ENCODE measurements around the gene RBM4B. TPM values are rescaled to one million over a fixed set of nuclear protein-coding genes. Genes with fewer than 3 reads are reported as not detected.

Gene RBM4B
- total RNA-seq, 1 donor from 2014 or later = 17.4 TPM

DNA sequence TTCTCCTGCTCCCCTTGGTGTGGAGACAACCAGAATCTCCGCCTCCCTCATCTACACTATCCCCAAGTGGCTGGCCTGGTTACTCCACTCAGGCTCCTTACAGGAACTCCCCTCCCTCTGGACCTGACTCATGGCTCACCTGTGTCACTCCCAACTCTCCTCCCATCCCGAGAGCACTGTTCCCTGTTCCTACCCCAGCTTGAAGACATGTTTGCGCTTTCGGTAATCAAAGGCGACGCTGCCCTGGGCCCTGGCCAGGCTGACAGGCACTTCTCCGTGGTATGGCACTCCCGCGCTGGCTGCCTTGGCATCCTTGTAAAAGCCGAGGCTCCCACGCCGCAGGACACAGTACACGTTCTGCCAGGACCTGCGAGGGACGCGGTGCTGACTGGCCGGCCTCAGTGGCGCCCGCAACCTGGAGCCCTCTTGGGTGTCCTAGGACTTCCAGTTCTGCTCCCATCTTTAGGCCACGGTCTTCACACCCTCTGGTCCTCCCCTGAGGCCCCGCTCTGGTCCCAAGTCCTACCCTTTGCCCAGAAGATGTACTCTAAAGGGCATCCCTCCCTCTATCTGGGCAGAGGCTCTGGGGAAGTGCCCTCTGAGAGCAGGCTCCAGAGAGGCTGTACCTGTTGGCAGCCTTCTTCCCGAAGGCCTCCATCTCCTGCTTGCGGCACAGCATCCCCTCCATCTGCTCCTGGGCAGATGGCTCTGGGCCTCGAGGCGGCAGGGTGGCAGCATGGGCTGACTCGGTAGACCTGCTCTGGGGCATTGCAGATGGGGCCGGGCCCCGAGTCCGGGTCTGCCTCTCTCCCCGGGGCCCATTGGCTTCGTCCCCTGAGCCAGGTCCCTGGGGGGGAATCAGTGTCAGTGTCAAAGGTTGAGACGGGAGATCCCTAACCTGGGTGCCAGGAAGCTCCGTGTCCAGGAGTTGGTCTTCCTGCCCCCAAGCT is 9.4 kb upstream of the RBM4B start:
- H3K9me3 ChIP-seq = no peaks in the 10 kb centered on the region
- no peaks in the 10 kb centered on the region for H3K27me3 ChIP-seq
- TF ChIP-seq CTCF (IDR thresholded peaks at IDR 0.05) (no peak), POLR2AphosphoS5 (IDR thresholded peaks at IDR 0.05; ENCODE audit: insufficient read depth in 1 of 2, low read depth in 1 of 2) (peak in 1 of 2 donors; percentile 18), POLR2A (IDR thresholded peaks at IDR 0.05) (no peak)
- H3K36me3 ChIP-seq = no peaks in the 10 kb centered on the region
- intact Hi-C loops (cut with DNase I) = loop anchor here (5.0 to 10.0 kb wide), 2 partner anchors 150 to 282 kb away; no protein-coding TSS in a partner anchor
- DNase-seq (ENCODE audit: extremely low spot score in 2 of 2) = no peak
- H3K27ac ChIP-seq = peak overlapping the region; percentile 72
- no peak overlapping the region for H3K4me3 ChIP-seq
- H3K4me1 ChIP-seq = peaks cover 15% of the 10 kb centered on the region

- intact Hi-C loops (cut with DNase I) = loop anchor here (5.0 to 10.0 kb wide), 2 partner anchors 151 to 281 kb away; no protein-coding TSS in a partner anchor
- no peaks in the 10 kb centered on the region for H3K9me3 ChIP-seq
- H3K36me3 ChIP-seq = no peaks in the 10 kb centered on the region
- H3K27me3 ChIP-seq = no peaks in the 10 kb centered on the region
- peak overlapping the region; percentile 72 for H3K27ac ChIP-seq
- peaks cover 15% of the 10 kb centered on the region for H3K4me1 ChIP-seq
- TF ChIP-seq POLR2AphosphoS5 (IDR thresholded peaks at IDR 0.05; ENCODE audit: insufficient read depth in 1 of 2, low read depth in 1 of 2) (peak in 1 of 2 donors; percentile 27), CTCF (IDR thresholded peaks at IDR 0.05) (no peak)
- DNase-seq (ENCODE audit: extremely low spot score in 2 of 2) = peak in 1 of 2 donors; percentile 85
- H3K4me3 ChIP-seq = no peak overlapping the region
These were observed 8.6 kb upstream of the RBM4B start for GRCh38 chr11:66686100-66686785.

- H3K9me3 ChIP-seq = no peaks in the 10 kb centered on the region
- TF ChIP-seq POLR2A (IDR thresholded peaks at IDR 0.05) (no peak), POLR2AphosphoS5 (IDR thresholded peaks at IDR 0.05; ENCODE audit: insufficient read depth in 1 of 2, low read depth in 1 of 2) (no peak), CTCF (IDR thresholded peaks at IDR 0.05) (no peak)
- DNase-seq (ENCODE audit: extremely low spot score in 2 of 2) = peak in 1 of 2 donors; percentile 82
- no peak overlapping the region for H3K4me3 ChIP-seq
- peak overlapping the region; percentile 72 for H3K27ac ChIP-seq
- intact Hi-C loops (cut with DNase I) = loop anchor here (5.0 to 10.0 kb wide), 2 partner anchors 152 to 281 kb away; no protein-coding TSS in a partner anchor
- peaks cover 15% of the 10 kb centered on the region for H3K4me1 ChIP-seq
- H3K36me3 ChIP-seq = no peaks in the 10 kb centered on the region
- H3K27me3 ChIP-seq = no peaks in the 10 kb centered on the region
These were observed 7.8 kb upstream of the RBM4B start for GRCh38 chr11:66685276-66686099.

GRCh38 chr11:66684635-66685034 is 6.9 kb upstream of the RBM4B start:
- Histone ChIP-seq H3K27me3 (no peaks in the 10 kb centered on the region), H3K27ac (peak overlapping the region; percentile 72), H3K36me3 (no peaks in the 10 kb centered on the region), H3K4me1 (peaks cover 15% of the 10 kb centered on the region), H3K4me3 (no peak overlapping the region), H3K9me3 (no peaks in the 10 kb centered on the region)
- no peak for DNase-seq (ENCODE audit: extremely low spot score in 2 of 2)
- intact Hi-C loops (cut with DNase I) = loop anchor here (5.0 to 10.0 kb wide), 2 partner anchors 153 to 280 kb away; no protein-coding TSS in a partner anchor
- no peak for TF ChIP-seq CTCF (IDR thresholded peaks at IDR 0.05)
- TF ChIP-seq POLR2AphosphoS5 (IDR thresholded peaks at IDR 0.05; ENCODE audit: insufficient read depth in 1 of 2, low read depth in 1 of 2) = no peak
